Measurements from ENCODE around the gene SYNE3.

The SYNE3 gene

DNA sequence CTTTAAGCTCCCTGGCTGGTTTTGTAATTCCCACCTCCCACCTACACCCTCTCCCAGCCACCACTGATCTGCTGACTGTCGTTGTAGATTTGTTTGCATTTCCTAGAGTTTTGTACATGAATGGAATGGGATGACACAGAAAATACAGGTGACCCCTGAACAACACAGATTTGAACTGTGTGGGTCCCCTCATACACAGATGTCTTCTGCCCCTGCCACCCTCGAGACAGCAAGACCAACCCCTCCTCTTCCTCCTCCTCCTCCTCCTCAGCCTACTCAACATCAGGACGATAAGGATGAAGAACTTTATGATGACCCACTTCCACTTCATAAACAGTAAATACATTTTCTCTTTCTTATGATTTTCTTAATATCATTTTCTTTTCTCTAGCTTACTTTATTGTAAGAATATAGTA, 28.8 kb downstream of the SYNE3 start:
- DNase-seq: no peak

DNA sequence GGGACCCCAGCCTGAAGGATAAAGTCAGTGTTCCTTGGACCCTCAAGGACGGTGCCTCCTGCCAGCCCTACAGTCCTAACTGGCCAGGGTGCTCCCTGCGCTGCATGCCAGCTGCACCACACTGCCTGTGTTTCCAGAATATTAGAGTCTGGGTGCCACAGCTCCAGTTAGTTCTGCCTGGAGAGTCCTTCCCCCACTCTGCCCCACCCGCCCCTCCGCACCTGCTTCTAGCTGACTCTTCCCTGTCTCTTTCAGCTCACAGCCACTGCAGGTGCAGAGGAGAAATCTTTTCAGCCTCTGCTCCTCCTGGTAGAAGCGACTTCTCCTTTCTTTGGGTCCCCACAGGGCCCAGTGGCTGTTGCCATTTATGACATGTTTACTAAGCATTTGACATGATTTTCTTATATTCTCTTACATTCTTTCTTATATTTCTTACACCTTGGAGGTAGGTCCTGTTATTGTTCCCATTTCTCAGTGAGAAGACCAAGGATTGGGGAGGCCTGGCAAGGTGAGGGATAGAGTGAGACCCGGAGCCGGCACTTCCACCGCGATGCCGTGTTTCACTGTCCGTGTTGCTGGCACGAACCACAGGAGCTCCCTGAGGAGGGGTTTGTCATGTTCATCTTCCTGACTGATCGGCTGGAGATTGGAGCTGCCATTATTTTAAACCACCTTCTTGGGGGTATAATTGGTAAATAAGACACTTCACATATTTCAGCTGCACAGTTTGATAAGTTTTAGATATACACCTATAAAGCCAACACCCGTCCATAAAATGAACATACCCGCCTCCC, 29.4 kb downstream of the SYNE3 start:
- no peak for DNase-seq

DNA sequence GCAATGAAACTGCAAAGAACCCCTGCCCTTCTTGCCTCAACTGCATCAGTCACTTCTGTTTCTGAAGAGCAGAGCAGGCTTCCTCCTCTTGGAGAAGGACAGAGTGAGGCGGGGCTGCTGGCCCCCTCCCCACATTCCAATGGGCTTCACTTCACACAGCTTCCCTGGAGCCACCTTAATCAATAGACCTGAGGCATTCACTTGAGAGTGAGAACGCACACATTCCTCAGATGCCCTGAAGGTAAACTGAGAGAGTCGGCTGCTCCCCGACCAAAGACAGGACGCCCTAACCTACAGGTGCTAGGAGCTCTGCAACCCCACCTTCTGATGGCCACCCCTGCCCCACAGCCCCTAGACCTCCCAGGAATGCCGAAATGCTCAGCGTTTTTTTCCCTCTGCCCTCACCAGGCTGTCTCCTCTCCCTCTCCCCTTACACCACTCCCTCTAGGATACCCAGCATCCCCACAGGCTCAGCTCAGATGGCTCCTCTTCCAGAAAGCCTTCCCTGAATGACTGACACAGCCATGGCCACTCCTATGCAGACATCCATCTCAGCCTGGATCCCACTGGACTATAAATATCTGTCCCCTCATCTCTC, 31.1 kb downstream of the SYNE3 start:
- DNase-seq: no peak

DNA sequence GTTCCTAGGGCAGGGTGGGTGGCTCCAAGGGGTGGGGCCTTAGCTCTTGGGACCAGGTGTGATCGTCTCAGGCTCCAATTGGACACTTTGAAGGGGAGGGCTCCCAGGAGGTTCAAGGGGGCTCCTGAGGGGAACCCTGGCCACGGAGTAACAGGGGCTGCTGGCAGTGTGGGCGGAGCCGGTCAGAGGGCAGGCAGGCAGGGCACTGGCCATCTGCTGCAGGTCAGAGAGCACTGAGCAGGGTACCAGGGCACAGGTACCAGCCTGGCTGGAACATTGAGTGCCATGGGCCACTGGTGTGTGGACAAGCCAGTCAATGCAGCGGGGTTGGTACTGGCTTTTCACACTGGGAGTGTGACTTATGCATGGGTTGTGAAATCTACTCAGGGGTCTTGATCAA, 32.2 kb downstream of the SYNE3 start:
- no peak for DNase-seq

DNA sequence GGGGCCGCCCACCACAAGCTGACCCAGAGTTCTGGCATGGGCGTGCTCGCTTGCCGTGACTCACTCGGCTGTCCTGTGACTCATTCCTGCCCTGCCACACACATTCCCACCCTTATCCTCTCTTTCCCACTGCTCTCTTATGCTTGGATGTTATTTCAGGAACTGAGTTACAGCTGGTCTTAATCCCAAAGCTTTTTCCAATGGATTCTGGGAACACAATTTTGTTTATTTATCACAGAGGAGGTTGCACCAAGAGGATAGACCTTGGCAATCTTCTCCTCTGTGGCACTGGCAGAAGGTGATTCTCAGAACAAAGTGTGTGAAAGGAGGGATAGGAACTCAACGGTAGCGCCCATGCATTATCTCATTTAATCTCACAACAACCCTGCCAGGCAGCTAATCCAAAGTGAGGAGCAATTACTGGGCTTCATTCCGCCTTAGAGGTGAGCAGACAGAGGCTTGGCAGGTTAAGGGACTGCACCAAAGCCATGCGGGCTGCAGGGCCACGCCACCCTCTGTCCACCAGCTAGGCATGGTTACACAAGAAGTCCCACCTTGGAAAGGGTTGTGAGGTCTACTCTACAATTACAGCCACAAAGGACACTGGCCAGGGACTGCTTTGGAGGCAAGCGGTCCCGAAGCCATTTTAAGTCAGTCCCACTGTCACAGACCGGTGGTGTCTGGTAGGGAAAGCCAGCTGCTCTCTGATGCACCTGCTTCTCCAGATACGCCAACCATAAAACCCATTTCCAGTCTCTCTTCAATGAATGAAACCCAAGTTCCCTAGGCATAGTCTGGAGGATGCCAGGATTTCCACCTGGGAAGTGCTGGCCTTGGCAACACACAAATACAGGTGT, 32.9 kb downstream of the SYNE3 start:
- no peak for DNase-seq

DNA sequence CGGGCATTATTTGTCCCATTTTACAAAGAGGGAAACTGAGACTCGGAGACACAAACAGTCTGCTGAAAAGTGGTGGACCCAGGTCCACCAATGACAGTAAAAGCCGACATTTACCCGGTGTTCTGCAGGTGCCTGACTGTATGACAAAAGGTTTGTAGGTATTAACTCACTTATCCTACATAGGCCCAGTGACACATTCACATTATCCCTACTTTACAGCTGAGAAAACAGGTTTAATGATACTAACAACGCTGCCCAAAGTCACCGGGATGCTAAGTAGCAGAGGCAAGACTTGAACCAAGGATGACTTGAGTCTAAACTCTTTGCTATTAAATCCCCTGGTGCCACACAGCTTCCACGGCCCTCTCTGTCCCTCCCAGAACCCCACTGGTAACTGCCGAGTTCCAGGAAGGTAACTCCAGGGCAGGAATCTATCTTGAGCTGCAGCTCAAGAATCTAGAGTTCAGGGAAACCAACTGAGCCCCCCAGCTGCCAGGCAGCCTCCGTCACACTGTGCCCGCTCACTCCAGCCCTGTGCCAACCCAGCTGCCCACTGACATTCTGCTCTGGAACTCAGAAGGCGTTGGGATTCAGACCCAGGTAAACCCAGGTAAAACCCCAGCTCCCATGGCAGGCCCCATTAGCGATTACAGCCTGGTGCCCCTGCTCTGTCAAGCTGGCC, 33.7 kb downstream of the SYNE3 start:
- no peak for DNase-seq

DNA sequence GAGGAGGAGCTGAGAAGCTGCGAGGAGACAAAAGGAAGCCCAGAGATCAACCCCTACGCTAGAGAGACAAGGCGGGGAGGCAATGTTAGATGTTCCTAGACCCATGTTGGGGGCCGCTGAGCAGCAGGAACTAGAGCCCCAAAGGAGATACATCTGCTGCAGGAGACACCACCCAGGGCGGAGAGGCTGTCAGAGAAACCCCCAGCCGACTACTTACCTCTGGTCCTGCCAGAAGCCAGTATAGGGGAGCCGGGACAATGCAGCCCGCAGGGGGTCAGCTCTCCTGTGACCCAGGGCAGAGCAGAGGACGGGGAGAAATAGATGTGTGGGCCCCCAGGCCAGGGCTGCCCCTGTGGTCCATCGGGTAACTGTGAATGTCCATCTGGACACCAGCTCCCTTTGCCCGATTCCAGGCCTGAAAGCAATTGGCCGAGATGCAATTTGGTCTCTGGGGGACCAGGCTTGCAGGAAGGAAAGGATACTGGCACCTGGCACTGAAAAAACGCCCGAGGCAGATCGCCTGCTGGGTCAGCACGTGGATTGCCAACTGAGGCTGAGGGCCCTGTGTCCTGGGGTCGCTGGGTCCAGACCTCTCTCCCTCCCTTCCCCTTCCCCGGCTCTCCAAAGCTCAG, 34.9 kb downstream of the SYNE3 start:
- no peak for DNase-seq

DNA sequence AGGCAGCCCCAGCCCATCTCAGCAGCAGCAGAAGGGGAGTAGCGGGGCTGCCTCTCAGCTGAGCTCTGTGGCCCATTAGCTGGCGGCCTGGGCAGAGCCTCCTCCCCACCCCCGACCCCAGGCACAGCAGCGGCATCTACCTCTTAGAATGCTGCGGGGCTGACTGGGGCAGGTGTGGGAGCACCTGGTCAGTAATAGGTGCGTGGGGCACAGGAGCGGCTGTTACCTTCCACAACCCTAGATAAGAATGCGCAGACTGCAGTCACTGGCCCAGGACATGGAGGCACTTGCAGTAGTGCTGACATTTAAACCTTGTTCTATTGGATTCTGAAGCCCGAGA, 35.6 kb downstream of the SYNE3 start:
- DNase-seq: no peak

DNA sequence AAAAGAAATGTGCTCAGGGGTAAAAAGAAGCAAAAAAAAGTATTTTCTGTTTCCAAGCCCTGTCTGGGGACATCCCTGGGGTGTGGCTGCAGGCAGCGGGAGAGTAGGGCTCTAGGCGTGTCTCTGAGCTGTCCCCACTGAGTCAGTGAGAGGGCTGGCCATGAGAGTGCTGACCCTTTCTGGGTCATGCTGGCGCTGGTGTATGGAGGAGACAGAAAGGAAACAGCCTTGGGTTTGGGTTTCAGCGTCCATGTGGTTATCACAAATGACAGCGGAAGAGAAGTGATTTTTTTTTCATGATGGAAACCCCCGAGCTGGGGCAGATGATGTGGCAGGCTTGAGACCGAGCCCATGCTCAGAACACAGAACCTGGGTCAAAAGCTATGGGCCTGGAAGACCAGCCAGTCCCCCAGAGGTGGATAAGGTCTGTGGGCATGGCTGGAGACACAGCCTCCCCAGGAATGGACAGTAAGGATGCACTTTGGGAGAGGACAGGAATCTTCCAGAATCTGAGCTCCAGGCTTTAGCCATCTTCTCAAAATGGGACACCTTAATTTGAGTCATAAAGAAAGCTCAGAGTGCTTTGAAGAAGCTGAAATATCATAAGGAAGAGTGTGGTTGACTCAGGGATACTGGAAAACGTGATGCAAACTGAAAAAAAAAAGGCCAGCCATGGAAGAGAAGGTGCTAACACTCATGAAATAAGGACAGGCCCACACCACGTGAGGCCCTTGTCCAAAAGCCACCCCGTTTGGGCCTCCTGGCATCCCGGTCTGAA, 36.2 kb downstream of the SYNE3 start:
- DNase-seq: no peak

DNA sequence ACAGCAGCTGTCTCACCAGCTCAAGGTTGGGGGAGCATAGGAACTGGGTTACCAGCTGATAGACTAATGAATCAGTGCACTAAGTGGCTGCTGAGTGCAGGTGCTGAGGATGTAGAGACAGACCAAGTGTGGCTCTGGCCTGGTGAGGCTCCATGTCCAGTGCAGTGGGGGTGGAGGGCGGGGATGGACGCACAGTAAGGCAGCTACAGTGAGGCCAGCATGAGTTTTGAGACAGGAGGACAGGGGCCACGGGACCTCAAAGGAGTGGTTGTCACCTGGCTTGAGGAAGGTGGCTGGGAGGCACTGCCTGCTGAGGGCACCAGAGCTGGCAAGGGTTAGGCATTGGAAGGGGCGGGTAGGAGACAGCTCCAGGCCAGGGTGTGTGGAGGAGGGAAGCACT, 37.0 kb downstream of the SYNE3 start:
- DNase-seq: no peak

DNA sequence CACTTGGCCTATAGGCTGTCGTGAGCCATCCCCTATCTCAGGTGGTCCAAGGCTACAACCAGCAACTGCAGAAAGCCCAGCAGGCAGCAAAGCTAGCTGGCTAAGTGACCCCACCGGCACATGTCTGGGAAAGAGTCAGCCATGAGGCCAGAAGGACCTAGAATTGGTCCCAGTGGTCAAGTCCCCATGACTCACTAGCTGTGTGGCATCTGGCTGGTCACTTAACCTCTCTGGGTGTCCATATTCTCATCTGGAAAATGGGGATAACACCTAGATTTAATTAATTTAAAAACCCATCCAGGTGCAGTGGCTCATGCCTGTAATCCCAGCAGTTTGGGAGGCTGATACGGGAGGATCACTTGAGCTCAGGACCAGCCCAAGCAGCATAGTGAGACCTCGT, 37.6 kb downstream of the SYNE3 start:
- DNase-seq: no peak

DNA sequence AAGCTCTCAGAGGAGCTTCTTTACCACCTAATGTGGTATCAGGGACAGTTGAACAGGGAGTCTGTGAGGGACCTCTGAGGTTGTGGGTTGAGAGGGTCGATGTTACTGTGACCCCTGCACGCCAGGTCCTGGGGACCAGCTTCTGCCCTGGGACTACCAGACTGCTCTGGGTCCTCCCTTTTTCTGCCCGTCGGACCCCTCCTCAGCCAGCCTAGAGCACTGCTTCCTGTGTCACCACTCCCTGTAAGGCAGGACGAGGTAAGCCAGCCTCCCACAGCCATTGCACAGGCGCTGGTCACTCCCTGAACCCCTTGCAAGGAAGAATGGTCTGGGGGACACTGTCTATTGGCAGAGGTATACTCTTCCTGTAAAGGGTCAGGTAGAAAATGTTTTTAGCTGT, 38.1 kb downstream of the SYNE3 start:
- no peak for DNase-seq

DNA sequence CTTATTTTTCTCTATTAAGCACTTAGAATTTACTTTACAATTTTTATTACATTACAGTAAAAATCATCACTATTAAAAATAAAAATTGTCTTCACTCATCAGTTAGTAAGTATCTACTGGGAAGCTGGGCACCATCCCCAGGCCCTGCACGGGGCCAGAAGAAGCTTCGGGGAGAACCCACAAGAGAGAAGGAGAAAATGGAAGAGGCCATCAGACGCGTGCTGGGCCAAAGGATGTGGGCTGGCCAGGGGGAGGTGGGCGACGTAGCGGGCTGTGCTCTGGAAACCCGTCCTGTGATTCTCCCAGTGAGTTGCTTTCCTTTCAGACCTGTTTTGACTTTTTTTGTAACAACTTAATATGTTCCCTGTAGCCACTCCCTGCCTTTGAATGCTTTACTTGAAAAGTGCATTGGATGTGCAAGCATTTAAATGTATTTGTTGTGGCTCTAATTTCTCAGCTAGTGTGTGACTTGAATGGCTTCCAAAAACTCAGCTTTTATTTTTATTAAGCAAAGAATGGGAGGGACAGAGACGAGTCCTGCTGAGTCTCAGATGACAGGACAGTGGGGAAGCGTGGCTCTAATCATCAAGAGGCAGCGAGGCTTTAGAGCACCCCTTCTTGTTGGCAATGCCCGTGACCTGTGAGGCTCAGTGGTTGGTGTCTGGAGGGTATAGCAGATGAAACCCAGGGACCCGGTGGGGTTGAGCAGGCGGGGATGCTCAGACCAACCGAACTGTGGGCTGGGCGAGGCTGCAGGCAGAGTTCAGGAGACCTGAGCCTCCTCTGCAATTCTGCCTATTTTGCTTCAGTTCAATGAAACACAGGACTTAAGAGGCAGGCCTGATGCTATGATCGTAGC, 38.8 kb downstream of the SYNE3 start:
- DNase-seq: no peak

DNA sequence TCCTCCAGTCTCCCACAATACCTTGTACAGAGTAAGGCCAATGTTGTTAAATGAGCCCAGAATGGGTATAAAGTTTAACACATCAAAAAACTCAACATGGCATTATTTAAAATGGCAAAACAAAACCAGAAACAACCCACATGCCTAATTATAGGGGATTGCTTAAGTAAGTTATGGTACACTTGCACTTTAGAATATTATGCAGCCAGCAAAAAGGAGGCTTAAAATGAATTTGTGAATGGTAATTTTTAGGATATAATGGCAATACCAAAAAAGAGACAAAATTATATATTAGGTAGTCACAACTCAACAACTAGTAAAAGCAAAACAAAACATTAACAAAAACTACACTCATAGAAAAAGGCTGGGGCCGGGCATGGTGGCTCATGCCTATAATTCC, 39.7 kb downstream of the SYNE3 start:
- no peak for DNase-seq

DNA sequence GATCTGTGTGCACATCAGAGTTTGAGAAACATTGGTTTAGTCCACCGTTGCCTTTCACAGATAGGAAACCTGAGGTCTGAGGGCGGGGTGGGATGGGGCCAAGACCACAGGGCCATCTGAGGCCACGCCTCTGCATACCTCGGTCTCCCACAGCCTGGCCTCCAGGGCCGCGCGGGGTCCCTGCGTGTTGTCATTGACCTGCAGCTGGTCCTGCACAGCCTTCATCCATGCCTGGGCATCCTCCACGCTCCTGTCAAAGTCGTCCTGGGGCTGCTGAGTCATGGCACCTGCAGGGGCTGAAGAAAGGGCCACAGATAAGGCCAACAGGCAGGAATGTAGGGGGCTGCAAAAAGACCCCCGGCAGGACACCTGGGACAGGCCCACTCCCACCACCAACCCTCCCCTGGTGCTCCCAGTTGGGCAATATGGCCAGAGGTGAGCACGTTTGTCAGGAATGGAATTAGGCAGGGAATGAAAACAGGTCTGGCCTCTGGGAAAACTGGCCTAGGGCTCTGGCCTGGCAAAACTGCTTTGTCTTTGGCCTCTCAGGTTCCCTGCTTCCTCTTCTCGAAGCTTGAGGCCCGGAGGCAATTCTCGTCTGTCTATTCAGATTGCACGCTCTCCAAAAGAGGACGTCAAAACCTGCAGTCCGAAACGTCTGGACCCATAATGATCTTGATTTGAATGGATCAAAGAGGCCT, 40.8 kb downstream of the SYNE3 start:
- DNase-seq: no peak

DNA sequence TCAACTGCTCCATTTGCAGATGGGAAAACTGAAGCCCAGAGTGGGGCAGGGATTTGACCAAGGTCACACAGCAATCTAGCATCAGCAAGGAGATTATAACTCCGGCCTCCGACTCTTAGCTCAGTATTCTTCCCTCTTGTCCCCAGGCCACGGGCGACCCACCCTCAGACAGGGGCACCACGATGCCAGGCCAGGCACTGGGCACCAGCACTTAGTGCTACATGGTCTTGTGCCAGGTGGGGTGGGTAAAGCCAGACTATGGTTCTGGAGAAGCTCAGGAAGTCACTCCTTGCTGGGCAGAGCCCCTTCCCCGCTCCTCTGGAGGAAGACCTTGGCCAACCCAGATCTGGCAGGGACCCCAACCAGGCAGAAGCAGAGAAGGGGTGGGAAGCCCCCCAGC, 41.5 kb downstream of the SYNE3 start:
- DNase-seq: no peak

DNA sequence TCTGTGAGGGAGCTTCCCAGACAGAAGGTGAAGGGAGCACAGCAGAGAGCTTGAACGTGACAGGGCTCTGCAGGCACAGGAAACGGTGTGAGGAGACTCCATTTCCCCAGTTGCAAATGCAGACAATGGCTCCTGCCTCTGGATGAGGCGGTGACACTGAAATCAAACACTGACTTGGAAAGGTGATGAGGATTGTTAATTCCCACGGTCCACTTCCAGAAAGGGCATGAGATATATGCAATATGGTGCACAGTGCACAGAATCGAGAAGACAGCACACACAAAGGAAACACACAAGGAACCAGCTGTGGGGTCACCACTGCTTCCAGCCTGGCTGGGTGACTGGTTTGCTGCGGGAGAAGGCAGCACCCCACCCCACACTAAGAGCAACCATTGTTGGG, 42.0 kb downstream of the SYNE3 start:
- DNase-seq: no peak

DNA sequence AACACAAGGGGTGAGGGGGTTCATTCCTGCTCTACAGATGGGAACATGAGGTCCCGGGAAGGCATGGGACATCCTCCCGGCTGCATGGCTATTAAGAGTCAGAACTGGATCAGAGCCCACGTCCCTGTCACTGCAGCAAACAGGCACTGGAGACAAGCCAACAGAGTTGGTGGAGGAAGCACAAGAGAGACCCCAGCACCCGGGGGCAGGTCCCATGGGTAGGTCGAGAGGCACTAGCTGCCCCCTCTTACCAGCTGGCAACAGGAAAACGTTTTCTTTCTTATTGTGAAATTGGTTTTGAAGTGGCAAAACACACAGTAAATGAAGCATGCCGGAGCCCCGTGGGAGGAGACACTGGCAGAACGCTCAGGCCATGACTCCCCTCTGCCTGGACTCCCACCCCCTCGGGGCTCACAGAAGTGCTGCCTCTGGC, 43.6 kb downstream of the SYNE3 start:
- no peak for DNase-seq

DNA sequence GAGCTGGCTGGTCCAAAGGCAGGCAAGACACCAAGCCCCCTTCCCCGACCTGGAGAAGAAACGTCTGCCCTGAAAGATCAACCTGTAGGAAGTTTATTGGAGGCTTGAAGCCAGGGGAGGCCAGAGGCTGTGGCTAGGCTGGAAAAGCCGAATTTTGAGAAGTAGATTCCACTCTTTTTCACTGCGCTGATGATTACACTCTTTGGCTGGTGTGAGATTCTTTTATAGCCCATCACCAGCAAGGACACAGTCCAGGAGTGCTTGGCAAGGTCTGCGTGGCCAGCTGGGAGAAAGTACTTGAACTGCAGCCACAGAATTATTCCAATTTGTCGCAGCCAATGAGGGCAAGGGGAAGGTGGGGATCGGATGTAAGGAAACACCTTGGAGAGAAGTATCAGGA, 45.0 kb downstream of the SYNE3 start:
- no peak for DNase-seq

DNA sequence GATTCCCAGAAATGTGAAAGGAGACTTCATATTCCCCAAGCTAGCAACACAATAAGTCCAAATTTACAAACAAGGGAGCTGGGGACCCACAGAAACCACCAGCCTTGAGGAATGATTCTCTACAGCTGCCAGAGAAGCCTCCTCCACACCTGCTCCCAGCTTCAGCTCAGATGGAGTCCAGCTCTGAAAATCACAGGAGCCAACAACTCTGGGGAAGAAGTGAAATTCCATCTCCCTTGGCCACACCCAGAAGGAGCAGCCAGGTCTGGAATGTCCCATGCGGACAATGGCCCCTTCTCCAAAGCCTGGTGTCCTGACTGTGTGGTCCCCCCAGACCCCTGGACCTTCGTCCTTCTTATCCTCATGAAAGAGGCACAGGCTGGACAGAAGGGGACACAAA, 45.4 kb downstream of the SYNE3 start:
- DNase-seq: no peak

DNA sequence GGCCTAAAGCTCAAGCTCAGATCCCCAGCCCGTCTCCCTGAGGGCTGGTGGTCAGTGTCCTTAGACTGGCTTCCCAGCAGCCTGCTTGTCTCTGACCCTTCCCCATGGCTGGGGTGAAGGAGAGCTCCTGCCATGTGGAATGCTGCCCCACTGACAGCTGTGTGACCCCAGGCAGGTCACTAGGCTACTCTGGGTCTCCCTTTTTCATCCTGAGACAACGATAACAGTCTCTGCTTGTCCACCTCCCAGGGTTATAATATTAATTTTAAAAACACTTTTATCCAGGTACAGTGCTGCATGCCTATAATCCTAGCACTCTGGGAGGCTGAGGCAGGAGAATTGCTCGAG, 47.3 kb downstream of the SYNE3 start:
- no peak for DNase-seq

All from NCI-H1436 treated with DMSO at 0.1 percent for 48 hours (cell line).